Fibroblast of lung (primary cell): Measurements from ENCODE around the gene SPRYD3. TPM values are rescaled to one million over a fixed set of nuclear protein-coding genes. Genes with fewer than 3 reads are reported as not detected.

Source experiments
- DNase-seq, 2 donors: peaks; one replicate each; pipeline versions ENCODE4 v3.0.0 to v3.0.0-alpha.2; 2010; ENCODE audit warnings: low read depth in 2 of 2
- H2AFZ ChIP-seq: 2 replicates; pipeline ENCODE4 v1.5.1; 2012; ENCODE audit warnings: low read length, control low read depth, inconsistent platforms
- H3K27ac ChIP-seq: 2 replicates; pipeline ENCODE4 v1.5.1; 2011; ENCODE audit warnings: low read length, control low read depth; ENCODE audit not compliant: insufficient read depth
- H3K27me3 ChIP-seq: 2 replicates; pipeline ENCODE4 v1.5.1; 2011; ENCODE audit warnings: mild to moderate bottlenecking, low read length; ENCODE audit not compliant: control insufficient read depth, insufficient read depth
- H3K36me3 ChIP-seq: 2 replicates; pipeline ENCODE4 v1.5.1; 2011; ENCODE audit warnings: low read length; ENCODE audit not compliant: control insufficient read depth, insufficient read depth
- H3K4me1 ChIP-seq: 2 replicates; pipeline ENCODE4 v1.5.1; 2011; ENCODE audit warnings: low read length; ENCODE audit not compliant: control insufficient read depth, insufficient read depth; ENCODE audit errors: extremely low read depth
- H3K4me2 ChIP-seq: 2 replicates; pipeline ENCODE4 v1.5.1; 2011; ENCODE audit warnings: low read length, control low read depth; ENCODE audit not compliant: insufficient read depth; ENCODE audit errors: extremely low read depth
- H3K4me3 ChIP-seq, 4 experiments: fragments of 200-600 bp in 1 of 4; sonication (generic) in 1 of 4; replicated peaks in 1 of 4; 2 replicates each; pipeline ENCODE4 v1.5.1; 2011 to 2016; ENCODE audit warnings: low read length in 4 of 4, low read depth in 3 of 4, mild to moderate bottlenecking in 3 of 4, control low read depth in 2 of 4, inconsistent platforms in 1 of 4, mixed read lengths in 1 of 4; ENCODE audit not compliant: insufficient read depth in 1 of 4; ENCODE audit errors: control extremely low read depth in 1 of 4
- H3K79me2 ChIP-seq: 2 replicates; pipeline ENCODE4 v1.5.1; 2012; ENCODE audit warnings: mild to moderate bottlenecking, low read length, inconsistent platforms; ENCODE audit not compliant: control insufficient read depth, insufficient read depth
- H3K9ac ChIP-seq: 2 replicates; pipeline ENCODE4 v1.5.1; 2011; ENCODE audit warnings: mild to moderate bottlenecking, low read length, control low read depth; ENCODE audit not compliant: insufficient read depth
- H3K9me3 ChIP-seq: 2 replicates; pipeline ENCODE4 v1.5.1; 2012; ENCODE audit warnings: low read depth, low read length; ENCODE audit not compliant: control insufficient read depth, insufficient read depth
- H4K20me1 ChIP-seq: 2 replicates; pipeline ENCODE4 v1.5.1; 2011; ENCODE audit warnings: low read length; ENCODE audit not compliant: control insufficient read depth, insufficient read depth; ENCODE audit errors: extremely low read depth
- CTCF ChIP-seq, 2 donors: IDR thresholded peaks in 1 of 2; conservative IDR thresholded peaks in 1 of 2; 1 replicate in 1 of 2; 2 replicates in 1 of 2; pipeline ENCODE4 v1.5.1; 2011 to 2012; ENCODE audit warnings: low read length in 2 of 2, control low read depth in 1 of 2, inconsistent platforms in 1 of 2, low read depth in 1 of 2, mild to moderate bottlenecking in 1 of 2
- EZH2 ChIP-seq: IDR thresholded peaks from 2 replicates; pipeline ENCODE4 v1.5.1; 2012; ENCODE audit warnings: low read length, control low read depth, mild to moderate bottlenecking; ENCODE audit errors: missing control alignments
- polyA plus RNA-seq, 2 donors: library from polyadenylated mRNA; depleted of rRNA in 1 of 2; stranded (reverse) in 1 of 2; unstranded in 1 of 2; fragments of >200 nt; gene quantifications; 2 replicates each; pipeline ENCODE4 v1.2.1, GENCODE V29; 2011 to 2012; ENCODE audit warnings: missing spikeins in 1 of 2
- total RNA-seq: library from RNA; depleted of rRNA; stranded (reverse); fragments of >200 nt; gene quantifications from 2 replicates; pipeline ENCODE4 v1.2.1, GENCODE V29; 2014

SPRYD3 gene
- total and polyA plus RNA-seq, 2 donors (not counting 1 experiment from before 2014, with no cell fraction given): 18.2 to 23.3 TPM

- Histone ChIP-seq H3K79me2 (no peaks in the 10 kb centered on the region), H3K27ac (no peak overlapping the region), H4K20me1 (no peaks in the 10 kb centered on the region), H3K9me3 (no peaks in the 10 kb centered on the region), H3K4me3 (no peak overlapping the region), H3K27me3 (no peaks in the 10 kb centered on the region), H3K9ac (no peak overlapping the region), H2AFZ (no peak overlapping the region), H3K36me3 (no peaks in the 10 kb centered on the region), H3K4me2 (no peak overlapping the region), H3K4me1 (peaks cover 3% of the 10 kb centered on the region)
- no peak for TF ChIP-seq EZH2
- no peak for TF ChIP-seq CTCF (conservative IDR thresholded peaks at IDR 0.05 in 1 of 2, IDR thresholded peaks at IDR 0.05 in 1 of 2; ENCODE audit: low read depth in 1 of 2, low read length in 2 of 2)
- DNase-seq: no peak
These were observed 11.4 kb upstream of the SPRYD3 start for GRCh38 chr12:53090554-53090953.

GRCh38 chr12:53090105-53090504 is 10.9 kb upstream of the SPRYD3 start:
- Histone ChIP-seq H4K20me1 (no peaks in the 10 kb centered on the region), H3K4me2 (no peak overlapping the region), H3K79me2 (no peaks in the 10 kb centered on the region), H3K36me3 (no peaks in the 10 kb centered on the region), H3K27me3 (no peaks in the 10 kb centered on the region), H3K27ac (no peak overlapping the region), H3K9me3 (no peaks in the 10 kb centered on the region), H2AFZ (no peak overlapping the region), H3K4me1 (peaks cover 3% of the 10 kb centered on the region), H3K9ac (no peak overlapping the region), H3K4me3 (no peak overlapping the region)
- no peak for DNase-seq
- no peak for TF ChIP-seq CTCF (conservative IDR thresholded peaks at IDR 0.05 in 1 of 2, IDR thresholded peaks at IDR 0.05 in 1 of 2; ENCODE audit: low read depth in 1 of 2, low read length in 2 of 2)
- TF ChIP-seq EZH2: no peak

- H3K9me3 ChIP-seq: no peaks in the 10 kb centered on the region
These were observed 7.2 kb upstream of the SPRYD3 start for GRCh38 chr12:53086361-53086760.

More at GRCh38 chr12:53086361-53086760, 7.2 kb upstream of the SPRYD3 start:
- H3K4me3 ChIP-seq: no peak overlapping the region
- no peaks in the 10 kb centered on the region for H3K27me3 ChIP-seq
- H3K27ac ChIP-seq: no peak overlapping the region
- H3K9ac ChIP-seq: no peak overlapping the region
- H3K79me2 ChIP-seq: no peaks in the 10 kb centered on the region
- H4K20me1 ChIP-seq: no peaks in the 10 kb centered on the region
- no peak overlapping the region for H2AFZ ChIP-seq
- DNase-seq: no peak
- TF ChIP-seq EZH2 (no peak), CTCF (conservative IDR thresholded peaks at IDR 0.05 in 1 of 2, IDR thresholded peaks at IDR 0.05 in 1 of 2; ENCODE audit: low read depth in 1 of 2, low read length in 2 of 2) (no peak)
- no peaks in the 10 kb centered on the region for H3K4me1 ChIP-seq
- no peaks in the 10 kb centered on the region for H3K36me3 ChIP-seq
- H3K4me2 ChIP-seq: no peak overlapping the region
